Transverse colon (tissue), 4 donors: Measurements from ENCODE around the gene KANSL3.

Source experiments
- EP300 ChIP-seq: sonication (generic); formaldehyde crosslinking; IDR thresholded peaks from one replicate; pipeline ENCODE4 v1.6.1; 2017; ENCODE audit warnings: antibody characterized with exemption, low read depth
- POLR2A ChIP-seq: fragments of 450-650 bp; IDR thresholded peaks from one replicate; pipeline ENCODE4 v1.6.1; 2016; ENCODE audit warnings: antibody characterized with exemption, mild to moderate bottlenecking, moderate library complexity
- POLR2AphosphoS5 ChIP-seq, 3 donors: sonication (generic); formaldehyde crosslinking; IDR thresholded peaks; one replicate each; pipeline ENCODE4 v1.6.1; 2016; ENCODE audit warnings: antibody characterized with exemption in 3 of 3
- TF ChIP-seq, protein P1 (sequence below), 5 experiments: fragments of 200-600 bp in 3 of 5; fragments of 450-650 bp in 2 of 5; sonication (generic) in 3 of 5; IDR thresholded peaks; 1 replicate in 2 of 5; 2 replicates in 3 of 5; pipeline ENCODE4 v1.5.1; 2016 to 2017; ENCODE audit warnings: antibody characterized with exemption in 5 of 5, inconsistent platforms in 3 of 5, mild to moderate bottlenecking in 2 of 5, moderate library complexity in 1 of 5

- TF ChIP-seq POLR2A = no peak
- TF ChIP-seq POLR2AphosphoS5 (IDR thresholded peaks at IDR 0.05) = no peak
- TF ChIP-seq, protein P1, sequence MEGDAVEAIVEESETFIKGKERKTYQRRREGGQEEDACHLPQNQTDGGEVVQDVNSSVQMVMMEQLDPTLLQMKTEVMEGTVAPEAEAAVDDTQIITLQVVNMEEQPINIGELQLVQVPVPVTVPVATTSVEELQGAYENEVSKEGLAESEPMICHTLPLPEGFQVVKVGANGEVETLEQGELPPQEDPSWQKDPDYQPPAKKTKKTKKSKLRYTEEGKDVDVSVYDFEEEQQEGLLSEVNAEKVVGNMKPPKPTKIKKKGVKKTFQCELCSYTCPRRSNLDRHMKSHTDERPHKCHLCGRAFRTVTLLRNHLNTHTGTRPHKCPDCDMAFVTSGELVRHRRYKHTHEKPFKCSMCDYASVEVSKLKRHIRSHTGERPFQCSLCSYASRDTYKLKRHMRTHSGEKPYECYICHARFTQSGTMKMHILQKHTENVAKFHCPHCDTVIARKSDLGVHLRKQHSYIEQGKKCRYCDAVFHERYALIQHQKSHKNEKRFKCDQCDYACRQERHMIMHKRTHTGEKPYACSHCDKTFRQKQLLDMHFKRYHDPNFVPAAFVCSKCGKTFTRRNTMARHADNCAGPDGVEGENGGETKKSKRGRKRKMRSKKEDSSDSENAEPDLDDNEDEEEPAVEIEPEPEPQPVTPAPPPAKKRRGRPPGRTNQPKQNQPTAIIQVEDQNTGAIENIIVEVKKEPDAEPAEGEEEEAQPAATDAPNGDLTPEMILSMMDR (IDR thresholded peaks at IDR 0.05) = no peak
- TF ChIP-seq EP300 = no peak
Measured at GRCh38 chr2:96608469-96609455, 29.4 kb downstream of the KANSL3 start.
